NOMO-1 treated with dmso at 0.1 percent for 144 hours (cell line): Measurements from ENCODE around the gene UNC79.

Source experiments
- DNase-seq: peaks from one replicate; lab custom pipeline; 2025; ENCODE audit not compliant: unreplicated experiment; lab: John Stamatoyannopoulos, UW

UNC79 gene

GRCh38 chr14:93655078-93655750 is 224.5 kb downstream of the UNC79 start:
- no peak for DNase-seq

DNA sequence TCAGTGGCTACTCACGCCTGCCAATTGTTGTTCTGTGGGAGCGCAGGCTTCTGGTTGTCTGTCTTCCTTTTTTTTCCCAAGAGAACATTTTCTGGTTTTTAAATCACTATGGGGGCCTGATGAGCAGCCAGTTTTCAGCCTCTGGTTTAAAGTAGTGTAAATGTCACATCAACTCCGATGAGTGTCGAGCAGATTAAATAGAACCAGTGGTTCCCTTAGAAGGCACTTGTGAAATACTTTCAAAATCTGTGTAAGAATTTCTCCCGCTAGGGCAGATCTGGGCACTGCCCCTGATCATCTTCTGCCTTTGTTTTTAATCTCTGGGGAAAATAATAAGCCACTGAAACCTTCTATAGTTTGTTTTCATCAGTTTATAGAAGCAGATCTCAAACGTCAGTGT is 227.1 kb downstream of the UNC79 start:
- DNase-seq: no peak

GRCh38 chr14:93663317-93663716 is 232.6 kb downstream of the UNC79 start:
- DNase-seq: no peak

DNA sequence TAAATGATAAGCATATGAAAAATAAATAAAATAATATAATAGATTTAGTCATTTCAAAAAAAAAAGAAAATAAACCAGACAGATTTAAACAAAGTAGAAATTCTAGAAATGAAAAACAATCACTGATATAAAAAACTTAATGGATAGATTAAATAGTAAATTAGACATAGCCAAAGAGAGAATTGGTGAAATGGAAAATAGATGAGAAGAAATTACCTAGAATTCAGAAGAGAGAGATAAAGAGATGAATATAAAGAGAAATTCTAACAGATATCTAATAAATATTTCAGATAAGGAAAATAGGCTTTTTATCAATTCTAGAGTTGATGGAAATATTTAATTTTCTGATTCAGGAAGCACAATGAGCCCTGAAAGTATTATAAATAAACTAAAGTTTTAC is 234.4 kb downstream of the UNC79 start:
- no peak for DNase-seq

GRCh38 chr14:93669632-93670031 is 238.9 kb downstream of the UNC79 start:
- no peak for DNase-seq

- DNase-seq: no peak
Measured at GRCh38 chr14:93674343-93674742, 243.6 kb downstream of the UNC79 start.

- no peak for DNase-seq
Measured at GRCh38 chr14:93675651-93676050, 244.9 kb downstream of the UNC79 start.

DNA sequence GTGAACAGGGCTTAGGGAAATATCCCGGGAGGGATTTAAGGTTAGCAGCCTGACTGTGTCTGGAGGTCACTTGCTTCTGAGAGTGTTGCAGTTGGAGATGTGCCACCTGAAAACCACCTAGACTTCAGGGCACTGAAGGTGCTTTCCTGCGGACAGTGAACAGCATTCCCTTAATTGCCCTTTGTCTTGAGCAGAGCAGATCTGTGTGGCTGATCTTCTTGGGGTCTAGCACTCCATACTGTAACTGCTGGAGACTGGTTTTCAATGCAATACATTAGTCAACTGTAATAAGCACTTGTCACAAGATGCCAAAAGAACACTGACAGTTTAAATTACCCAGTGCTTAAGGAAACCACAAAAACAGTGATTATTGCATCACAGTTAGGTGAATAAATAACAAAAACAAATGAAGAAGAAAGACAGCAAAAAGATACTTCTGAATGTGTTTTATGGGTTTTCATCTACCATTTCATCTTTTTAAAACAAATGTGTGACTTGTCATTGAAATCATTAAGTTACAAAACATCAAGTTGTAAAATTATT is 245.7 kb downstream of the UNC79 start:
- no peak for DNase-seq

DNA sequence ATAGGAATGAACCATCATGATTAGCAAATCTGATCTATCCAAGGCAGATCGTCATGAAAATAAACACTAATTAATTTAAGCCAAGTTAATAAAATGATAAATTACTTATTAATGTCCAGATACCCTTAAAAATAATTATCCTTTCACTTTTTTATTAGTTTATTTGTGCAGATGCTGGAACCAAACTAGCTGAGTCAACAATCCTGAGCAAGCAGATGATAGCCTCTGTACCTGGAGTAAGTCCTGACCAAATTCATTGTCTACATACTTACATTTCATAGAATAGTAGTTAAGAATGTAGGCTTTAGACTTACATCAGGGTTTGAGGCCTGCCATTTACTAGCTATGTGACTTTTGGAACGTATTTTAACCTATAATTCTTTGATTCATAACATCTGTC is 251.7 kb downstream of the UNC79 start:
- DNase-seq: no peak

GRCh38 chr14:93683226-93683625 is 252.5 kb downstream of the UNC79 start:
- no peak for DNase-seq

DNA sequence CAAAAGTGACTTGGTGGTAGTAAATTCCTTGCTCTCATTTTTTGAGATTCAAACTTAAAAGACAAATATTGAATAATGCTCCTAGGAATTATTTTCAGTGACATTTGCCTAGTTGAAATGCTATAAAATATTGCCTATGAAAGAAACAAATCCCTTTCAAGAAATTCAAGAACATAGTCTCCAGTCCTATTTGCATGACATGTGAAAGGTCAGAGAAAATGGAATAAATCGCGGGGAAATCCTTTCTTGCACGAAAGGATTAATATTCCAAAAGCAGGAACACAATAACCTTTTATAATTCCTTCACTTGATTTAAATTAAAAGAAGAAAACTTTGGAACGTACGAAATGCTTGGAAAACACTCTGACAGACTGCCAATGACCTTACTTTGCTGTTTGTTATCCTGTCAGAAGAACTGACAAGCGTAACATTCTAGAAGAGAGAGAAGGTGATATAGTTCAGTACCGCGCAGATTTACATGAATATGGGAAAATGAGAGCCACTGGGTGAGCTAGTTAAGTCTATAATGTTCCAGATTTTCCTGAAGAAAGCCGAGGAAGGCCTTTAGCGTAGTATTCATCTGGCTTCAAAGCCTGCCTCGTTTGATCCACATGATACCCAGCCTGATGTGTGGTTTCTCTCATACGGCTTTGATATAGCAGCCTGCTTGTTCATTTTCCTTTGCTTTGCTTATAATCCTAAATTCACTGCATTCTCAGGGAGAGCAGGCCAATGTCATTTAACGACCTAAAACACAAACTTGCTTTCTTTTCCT is 254.6 kb downstream of the UNC79 start:
- DNase-seq: no peak

DNA sequence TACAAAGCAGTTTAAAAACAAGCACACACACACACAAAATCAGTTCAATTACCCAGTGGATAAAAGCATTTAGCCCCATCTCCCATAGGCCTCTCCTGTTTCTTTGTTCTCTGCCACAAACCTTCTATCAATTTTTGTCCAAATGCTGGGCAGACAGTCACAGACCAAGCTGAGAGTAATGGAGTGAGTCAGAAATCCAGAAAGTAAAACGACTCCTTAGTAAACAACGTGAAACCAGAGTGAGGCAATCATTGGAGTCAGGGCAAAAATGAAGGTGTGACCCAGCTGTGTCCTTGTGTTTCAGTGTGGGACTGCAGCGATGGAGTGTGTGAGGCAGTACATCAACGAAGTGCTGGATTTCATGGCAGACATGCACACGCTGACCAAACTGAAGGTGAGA is 255.5 kb downstream of the UNC79 start:
- DNase-seq: no peak

- no peak for DNase-seq
Measured at GRCh38 chr14:93688239-93688666, 257.5 kb downstream of the UNC79 start.

DNA sequence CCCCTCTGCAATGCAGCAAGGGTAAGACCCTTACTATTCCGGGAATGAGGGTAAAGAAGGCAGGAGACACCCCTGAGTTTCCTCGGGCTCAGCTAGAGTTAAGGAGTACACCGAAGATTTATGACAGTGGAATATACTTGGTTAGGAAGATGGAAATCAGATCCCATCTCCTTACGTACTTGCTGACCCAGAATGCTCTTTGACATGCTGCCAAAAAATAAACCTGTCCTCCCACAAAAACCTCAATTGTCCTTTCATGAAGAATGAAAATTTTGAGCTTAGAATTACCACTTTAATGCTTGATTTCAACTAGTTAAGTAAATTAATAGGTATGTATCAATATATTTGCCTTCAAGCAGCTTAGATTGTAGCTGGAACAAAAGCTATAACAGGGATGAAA is 258.1 kb downstream of the UNC79 start:
- no peak for DNase-seq

DNA sequence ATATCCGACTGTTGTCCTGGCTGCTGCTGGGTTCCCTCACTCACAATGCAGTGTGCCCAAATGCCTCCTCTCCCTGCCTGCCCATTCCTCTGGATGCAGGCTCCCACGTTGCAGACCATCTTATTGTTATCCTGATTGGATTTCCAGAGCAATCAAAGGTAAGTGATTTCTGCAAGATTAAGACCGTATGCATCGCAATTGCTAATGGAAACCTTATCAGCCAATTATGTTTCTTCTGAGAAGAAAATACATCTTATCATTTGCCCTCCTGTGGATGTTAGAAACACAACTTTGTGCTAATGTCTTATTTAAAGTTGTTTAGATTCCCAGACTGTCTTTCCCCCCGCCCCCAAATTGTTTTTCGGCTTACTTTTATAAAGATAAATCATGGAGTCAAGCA is 259.4 kb downstream of the UNC79 start:
- DNase-seq: no peak

DNA sequence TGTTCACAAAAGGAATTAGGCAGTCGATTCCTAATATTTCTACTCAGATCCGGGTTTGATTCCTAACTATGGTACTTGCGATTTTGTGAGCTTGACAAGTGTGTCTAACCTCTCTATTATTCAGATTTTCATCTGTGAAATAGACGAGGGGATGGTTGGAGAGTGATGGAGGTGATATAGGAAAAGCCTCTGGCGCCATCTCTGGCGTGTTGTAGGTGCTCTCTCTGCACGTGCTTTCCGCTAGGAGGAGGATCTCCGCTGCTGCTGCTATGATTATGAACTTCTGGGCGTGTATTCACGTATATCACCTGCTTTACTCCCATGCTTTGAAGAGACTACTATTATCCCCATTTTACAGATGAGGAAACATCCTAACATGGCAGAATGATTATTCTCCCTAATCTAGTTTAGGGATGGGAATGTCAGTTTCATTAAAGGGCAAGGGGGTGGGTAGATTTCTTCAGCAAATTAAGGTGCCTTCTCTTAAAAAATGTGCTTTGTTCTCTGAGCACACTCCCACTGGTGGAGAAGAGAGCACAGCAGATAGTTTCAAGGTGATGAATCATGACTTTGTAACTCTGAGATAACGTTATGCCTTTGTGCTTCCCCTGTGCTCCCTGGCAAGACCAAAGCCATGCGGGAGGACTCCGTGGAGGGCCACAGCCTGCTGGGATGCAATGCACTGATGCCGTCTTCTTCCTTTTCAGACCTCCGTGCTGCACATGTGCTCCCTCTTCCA is 260.5 kb downstream of the UNC79 start:
- no peak for DNase-seq

DNA sequence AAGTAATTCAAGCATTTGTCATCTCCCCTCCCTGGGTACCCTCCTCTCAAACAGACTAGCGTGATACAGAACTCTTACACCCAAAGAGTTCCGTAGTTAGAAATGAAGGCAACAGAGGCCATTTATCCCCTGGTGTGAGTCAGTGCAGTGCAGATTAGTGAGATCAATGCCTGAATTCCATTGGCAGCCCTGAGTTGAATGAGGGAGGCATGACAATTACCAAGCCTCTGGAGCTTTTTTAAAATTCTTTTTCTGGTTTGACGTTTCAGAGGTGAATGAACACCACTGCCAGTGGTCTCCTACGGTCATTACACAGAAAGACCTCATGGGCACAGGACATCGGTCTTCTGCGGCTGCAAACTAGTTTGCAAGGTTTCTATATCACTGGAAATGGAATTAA is 263.2 kb downstream of the UNC79 start:
- no peak for DNase-seq

DNA sequence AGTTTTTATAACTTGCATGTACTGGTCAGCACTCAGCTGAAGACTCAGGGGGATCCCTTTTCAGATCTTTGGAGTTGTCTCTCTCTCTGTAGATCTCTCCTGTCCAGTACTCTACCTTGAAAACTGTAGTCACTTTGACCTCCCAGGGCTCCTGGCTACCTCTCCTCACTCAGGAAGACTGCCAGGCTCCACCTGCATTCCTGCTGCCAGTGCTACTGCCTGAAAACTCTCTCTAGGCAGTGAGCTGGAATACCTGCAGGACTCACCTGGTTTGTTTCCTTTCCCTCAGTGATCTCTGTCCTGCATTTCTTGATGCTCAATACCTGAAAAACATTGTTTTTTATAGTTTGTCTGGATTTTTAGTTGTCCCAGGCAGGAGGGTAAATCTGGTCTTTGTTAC is 270.2 kb downstream of the UNC79 start:
- no peak for DNase-seq

DNA sequence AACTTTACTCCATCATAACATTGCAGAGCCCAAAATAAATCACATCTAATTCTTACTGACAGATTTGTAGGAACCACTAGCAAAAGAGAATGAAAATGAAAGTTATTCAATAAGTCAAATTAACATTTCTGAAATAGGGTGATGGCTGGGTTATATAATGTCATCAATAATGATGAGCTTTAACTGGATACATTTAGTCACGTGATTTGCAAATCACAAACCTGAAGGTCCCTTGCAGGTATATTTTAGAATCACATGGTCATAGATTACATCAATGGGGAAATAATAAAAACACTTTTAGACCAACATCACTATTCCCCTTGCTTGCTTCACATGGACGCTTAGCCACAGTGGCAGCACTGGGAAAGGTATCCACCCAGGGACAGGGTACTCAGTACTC is 270.8 kb downstream of the UNC79 start:
- DNase-seq: no peak

DNA sequence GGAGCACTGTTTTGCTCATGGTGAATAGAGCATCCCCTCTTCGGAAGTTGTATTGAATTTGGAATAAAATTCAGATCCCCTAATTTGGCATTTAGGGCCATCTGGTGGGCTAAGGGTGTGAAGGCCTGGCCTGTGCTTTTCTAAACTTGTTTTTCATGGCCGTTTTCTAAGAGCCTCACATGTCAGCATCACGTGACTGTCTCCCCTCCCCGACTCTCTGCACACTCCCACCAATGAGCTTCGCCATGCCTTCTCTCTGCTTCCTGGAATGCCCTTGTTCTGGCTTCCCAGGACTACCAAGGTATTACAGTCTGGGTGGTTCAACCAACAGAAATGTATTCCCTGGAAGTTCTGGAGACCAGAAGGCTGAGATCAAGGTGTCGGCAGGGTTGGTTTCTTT is 272.2 kb downstream of the UNC79 start:
- no peak for DNase-seq

- no peak for DNase-seq
Measured at GRCh38 chr14:93703941-93704340, 273.2 kb downstream of the UNC79 start.
